Measurements from ENCODE around the gene SFT2D2.

DNA sequence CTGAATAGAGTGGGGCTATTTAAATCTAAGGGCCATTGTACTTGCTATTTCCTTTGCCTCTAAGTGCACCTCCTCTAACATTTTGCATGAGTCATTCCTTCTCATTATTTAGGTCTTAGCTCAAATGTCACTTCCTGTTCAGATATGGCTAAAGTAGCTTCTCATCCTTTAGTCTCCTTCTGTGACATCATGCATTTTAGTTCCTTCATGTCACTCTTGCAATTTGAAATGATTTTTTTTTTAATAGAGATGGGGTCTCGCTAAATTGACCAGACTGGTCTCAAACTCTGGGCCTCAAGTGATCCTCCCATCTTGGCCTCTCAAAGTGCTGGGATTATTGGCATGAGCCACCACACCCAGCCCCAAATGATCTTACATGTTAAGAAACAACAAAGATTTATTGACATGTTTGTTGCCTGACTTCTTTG is 61.4 kb downstream of the SFT2D2 start:
- TF ChIP-seq POLR2A (IDR thresholded peaks at IDR 0.05; ENCODE audit: low read length): no peak
- no peak for TF ChIP-seq GATA1 (IDR thresholded peaks at IDR 0.05; ENCODE audit: low read depth, low read length)

All from erythroblast (primary cell).